Prostate gland (tissue), 2 donors: ENCODE data around the gene NTRK2.

Source experiments
- POLR2AphosphoS5 ChIP-seq: sonication (generic); formaldehyde crosslinking; IDR thresholded peaks from one replicate; pipeline ENCODE4 v1.6.1; 2017; ENCODE audit warnings: antibody characterized with exemption
- TF ChIP-seq, protein P1 (sequence below), 4 experiments: fragments of 200-600 bp in 2 of 4; fragments of 450-650 bp in 2 of 4; sonication (generic) in 2 of 4; IDR thresholded peaks; 1 replicate in 3 of 4; 2 replicates in 1 of 4; pipeline ENCODE4 v1.5.1; 2016 to 2019; ENCODE audit warnings: antibody characterized with exemption in 4 of 4, mild to moderate bottlenecking in 2 of 4, moderate library complexity in 2 of 4

DNA sequence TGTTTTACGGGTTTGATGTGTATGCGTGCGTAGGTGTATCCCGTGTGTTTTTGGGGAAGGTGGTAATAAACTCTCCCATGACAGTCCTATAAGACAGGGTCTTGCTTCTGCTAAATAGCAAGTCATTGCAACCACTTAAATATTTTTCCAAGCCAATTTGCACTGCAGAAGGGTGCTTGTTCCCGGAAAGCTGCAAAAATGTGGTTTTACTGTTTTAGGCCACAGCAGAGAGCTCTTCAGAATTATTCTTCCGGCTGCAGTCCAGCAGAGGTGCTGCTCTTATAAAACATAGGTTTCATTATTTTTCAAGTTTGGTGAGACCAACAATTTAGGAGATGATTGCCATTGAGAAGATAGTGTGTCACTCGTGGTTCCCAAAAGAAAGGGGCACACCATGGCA is 192.8 kb downstream of the NTRK2 start:
- TF ChIP-seq, protein P1, sequence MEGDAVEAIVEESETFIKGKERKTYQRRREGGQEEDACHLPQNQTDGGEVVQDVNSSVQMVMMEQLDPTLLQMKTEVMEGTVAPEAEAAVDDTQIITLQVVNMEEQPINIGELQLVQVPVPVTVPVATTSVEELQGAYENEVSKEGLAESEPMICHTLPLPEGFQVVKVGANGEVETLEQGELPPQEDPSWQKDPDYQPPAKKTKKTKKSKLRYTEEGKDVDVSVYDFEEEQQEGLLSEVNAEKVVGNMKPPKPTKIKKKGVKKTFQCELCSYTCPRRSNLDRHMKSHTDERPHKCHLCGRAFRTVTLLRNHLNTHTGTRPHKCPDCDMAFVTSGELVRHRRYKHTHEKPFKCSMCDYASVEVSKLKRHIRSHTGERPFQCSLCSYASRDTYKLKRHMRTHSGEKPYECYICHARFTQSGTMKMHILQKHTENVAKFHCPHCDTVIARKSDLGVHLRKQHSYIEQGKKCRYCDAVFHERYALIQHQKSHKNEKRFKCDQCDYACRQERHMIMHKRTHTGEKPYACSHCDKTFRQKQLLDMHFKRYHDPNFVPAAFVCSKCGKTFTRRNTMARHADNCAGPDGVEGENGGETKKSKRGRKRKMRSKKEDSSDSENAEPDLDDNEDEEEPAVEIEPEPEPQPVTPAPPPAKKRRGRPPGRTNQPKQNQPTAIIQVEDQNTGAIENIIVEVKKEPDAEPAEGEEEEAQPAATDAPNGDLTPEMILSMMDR (IDR thresholded peaks at IDR 0.05) = no peak
- no peak for TF ChIP-seq POLR2AphosphoS5
